ENCODE measurements around the gene VWA7.

The VWA7 gene

GRCh38 chr6:31769684-31770371 lies 7.3 kb downstream of the VWA7 start:
- H3K4me3 ChIP-seq (ENCODE audit: low read depth, low read length) = no peak overlapping the region
- peak; percentile 86 for TF ChIP-seq CTCF (IDR thresholded peaks at IDR 0.05; ENCODE audit: low read depth, low read length)

- no peak overlapping the region for H3K4me3 ChIP-seq (ENCODE audit: low read depth, low read length)
- no peak for TF ChIP-seq CTCF (IDR thresholded peaks at IDR 0.05; ENCODE audit: low read depth, low read length)
Observed at GRCh38 chr6:31768363-31769257, 8.5 kb downstream of the VWA7 start.

GRCh38 chr6:31767096-31767645 lies 10.0 kb downstream of the VWA7 start:
- TF ChIP-seq CTCF (IDR thresholded peaks at IDR 0.05; ENCODE audit: low read depth, low read length) = no peak
- H3K4me3 ChIP-seq (ENCODE audit: low read depth, low read length) = no peak overlapping the region

GRCh38 chr6:31765910-31766794 lies 11.0 kb downstream of the VWA7 start:
- H3K4me3 ChIP-seq (ENCODE audit: low read depth, low read length) = no peak overlapping the region
- TF ChIP-seq CTCF (IDR thresholded peaks at IDR 0.05; ENCODE audit: low read depth, low read length) = no peak

GRCh38 chr6:31765559-31765909 lies 11.6 kb downstream of the VWA7 start:
- no peak for TF ChIP-seq CTCF (IDR thresholded peaks at IDR 0.05; ENCODE audit: low read depth, low read length)
- no peak overlapping the region for H3K4me3 ChIP-seq (ENCODE audit: low read depth, low read length)

GRCh38 chr6:31764198-31764597 lies 12.9 kb downstream of the VWA7 start:
- TF ChIP-seq CTCF (IDR thresholded peaks at IDR 0.05; ENCODE audit: low read depth, low read length) = no peak

More at GRCh38 chr6:31764198-31764597, 12.9 kb downstream of the VWA7 start:
- H3K4me3 ChIP-seq (ENCODE audit: low read depth, low read length) = no peak overlapping the region
